Vagina (tissue), 2 donors: ENCODE results near the gene PBX4.

Experiments
- CTCF ChIP-seq, 3 experiments: fragments of 450-650 bp in 2 of 3; fragments of 200-600 bp in 1 of 3; sonication (generic) in 1 of 3; IDR thresholded peaks; one replicate each; pipeline ENCODE4 v1.5.1; 2017 to 2019; ENCODE audit warnings: antibody characterized with exemption in 3 of 3, mild to moderate bottlenecking in 2 of 3, moderate library complexity in 2 of 3
- POLR2A ChIP-seq, 2 donors: fragments of 450-650 bp; IDR thresholded peaks; one replicate each; pipeline ENCODE4 v1.6.1; 2017; ENCODE audit warnings: antibody characterized with exemption in 2 of 2, mild to moderate bottlenecking in 2 of 2, moderate library complexity in 2 of 2
- POLR2AphosphoS5 ChIP-seq, 2 donors: sonication (generic); formaldehyde crosslinking; IDR thresholded peaks; one replicate each; pipeline ENCODE4 v1.9.0; 2017; ENCODE audit warnings: antibody characterized with exemption in 2 of 2, mild to moderate bottlenecking in 2 of 2, low read depth in 1 of 2; ENCODE audit not compliant: insufficient read depth in 1 of 2

GRCh38 chr19:19520989-19521388, 97.5 kb downstream of the PBX4 start:
- no peak for TF ChIP-seq POLR2A (IDR thresholded peaks at IDR 0.05)
- no peak for TF ChIP-seq CTCF (IDR thresholded peaks at IDR 0.05)
- no peak for TF ChIP-seq POLR2AphosphoS5 (IDR thresholded peaks at IDR 0.05; ENCODE audit: insufficient read depth in 1 of 2, low read depth in 1 of 2)
